GM12891 (cell line): ENCODE measurements around the gene TNRC6C.

Experiments
- POLR2A ChIP-seq: IDR thresholded peaks from 2 replicates; pipeline ENCODE4 v1.6.1; 2011; ENCODE audit warnings: low read depth, low read length, control low read depth
- SPI1 ChIP-seq: IDR thresholded peaks from 2 replicates; pipeline ENCODE4 v1.6.1; 2011; ENCODE audit warnings: low read depth, low read length, control low read depth
- TAF1 ChIP-seq: IDR thresholded peaks from 2 replicates; pipeline ENCODE4 v1.6.1; 2011; ENCODE audit warnings: low read depth, low read length, control low read depth

GRCh38 chr17:77928519-77929179 lies 29.9 kb upstream of the TNRC6C start:
- TF ChIP-seq SPI1 = no peak
- TF ChIP-seq POLR2A = no peak
- no peak for TF ChIP-seq TAF1
